HFFc6 (cell line): Measurements from ENCODE around the gene FN3KRP. TPM values are rescaled to one million over a fixed set of nuclear protein-coding genes. Genes with fewer than 3 reads are reported as not detected.

Experiments
- DNase-seq: peaks from one replicate; pipeline ENCODE4 v3.0.0-alpha.2; 2018
- H3K27ac Mint-ChIP-seq: 2 replicates; pipeline ENCODE4 v1.8.0; 2020; ENCODE audit warnings: mild to moderate bottlenecking, mixed read lengths
- H3K27me3 Mint-ChIP-seq: 2 replicates; pipeline ENCODE4 v1.8.0; 2021; ENCODE audit warnings: mild to moderate bottlenecking, moderate library complexity, mixed read lengths; ENCODE audit not compliant: insufficient read depth
- H3K36me3 Mint-ChIP-seq: 2 replicates; pipeline ENCODE4 v1.8.0; 2021; ENCODE audit warnings: low read depth, mixed read lengths
- H3K4me1 Mint-ChIP-seq: 2 replicates; pipeline ENCODE4 v1.8.0; 2020; ENCODE audit warnings: low read depth, mixed read lengths
- H3K4me3 Mint-ChIP-seq: 2 replicates; pipeline ENCODE4 v1.8.0; 2020; ENCODE audit warnings: mild to moderate bottlenecking, moderate library complexity, mixed read lengths
- H3K9me3 Mint-ChIP-seq: 2 replicates; pipeline ENCODE4 v1.8.0; 2020; ENCODE audit warnings: mild to moderate bottlenecking, mixed read lengths
- total RNA-seq, 6 experiments: library from RNA; stranded (reverse); fragmentation: NEBNext Ultra II Directional; extraction: Animal tissue kit (Norgen Biotek cat#: 25700); gene quantifications; 2 replicates in 1 of 6; 3 replicates in 5 of 6; pipeline ENCODE4 v1.2.3, GENCODE V29; 2021
- TF ChIP-seq, protein P1 (sequence below): fragments of 200-600 bp; sonication (generic); IDR thresholded peaks from 2 replicates; pipeline ENCODE4 v1.5.0; 2021; ENCODE audit warnings: antibody characterized with exemption, mild to moderate bottlenecking

Gene FN3KRP
- total RNA-seq, 6 experiments from 2014 or later, result 27.7 to 36.3 (median 33.7) TPM

DNA sequence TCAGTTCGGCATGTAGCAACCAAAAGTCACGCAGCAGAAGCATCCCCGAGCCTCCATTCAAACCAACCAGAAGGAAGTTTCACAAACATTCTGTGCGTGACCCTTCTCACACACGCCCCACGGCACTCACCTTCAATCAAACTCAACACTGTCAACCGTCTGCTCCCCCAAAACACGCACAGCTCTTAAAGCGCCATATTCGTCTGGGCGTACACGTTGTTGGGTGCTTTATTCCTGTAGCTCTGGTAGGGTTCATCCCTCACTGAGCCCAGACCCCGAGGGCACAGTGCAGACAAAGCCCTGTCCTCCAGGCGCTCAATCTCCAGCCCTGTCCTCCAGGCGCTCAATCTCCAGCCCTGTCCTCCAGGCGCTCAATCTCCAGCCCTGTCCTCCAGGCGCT is 20.2 kb upstream of the FN3KRP start:
- Mint-ChIP-seq H3K36me3 (peaks cover 20% of the 10 kb centered on the region), H3K27ac (no peak overlapping the region), H3K27me3 (peaks cover 2% of the 10 kb centered on the region), H3K4me1 (peaks cover 6% of the 10 kb centered on the region; the same call in 1 of the 2 replicates), H3K9me3 (peaks cover 29% of the 10 kb centered on the region), H3K4me3 (peak overlapping the region; percentile 30; the same call in 1 of the 2 replicates)
- no peak for DNase-seq
- TF ChIP-seq, protein P1, sequence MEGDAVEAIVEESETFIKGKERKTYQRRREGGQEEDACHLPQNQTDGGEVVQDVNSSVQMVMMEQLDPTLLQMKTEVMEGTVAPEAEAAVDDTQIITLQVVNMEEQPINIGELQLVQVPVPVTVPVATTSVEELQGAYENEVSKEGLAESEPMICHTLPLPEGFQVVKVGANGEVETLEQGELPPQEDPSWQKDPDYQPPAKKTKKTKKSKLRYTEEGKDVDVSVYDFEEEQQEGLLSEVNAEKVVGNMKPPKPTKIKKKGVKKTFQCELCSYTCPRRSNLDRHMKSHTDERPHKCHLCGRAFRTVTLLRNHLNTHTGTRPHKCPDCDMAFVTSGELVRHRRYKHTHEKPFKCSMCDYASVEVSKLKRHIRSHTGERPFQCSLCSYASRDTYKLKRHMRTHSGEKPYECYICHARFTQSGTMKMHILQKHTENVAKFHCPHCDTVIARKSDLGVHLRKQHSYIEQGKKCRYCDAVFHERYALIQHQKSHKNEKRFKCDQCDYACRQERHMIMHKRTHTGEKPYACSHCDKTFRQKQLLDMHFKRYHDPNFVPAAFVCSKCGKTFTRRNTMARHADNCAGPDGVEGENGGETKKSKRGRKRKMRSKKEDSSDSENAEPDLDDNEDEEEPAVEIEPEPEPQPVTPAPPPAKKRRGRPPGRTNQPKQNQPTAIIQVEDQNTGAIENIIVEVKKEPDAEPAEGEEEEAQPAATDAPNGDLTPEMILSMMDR, result no peak

DNA sequence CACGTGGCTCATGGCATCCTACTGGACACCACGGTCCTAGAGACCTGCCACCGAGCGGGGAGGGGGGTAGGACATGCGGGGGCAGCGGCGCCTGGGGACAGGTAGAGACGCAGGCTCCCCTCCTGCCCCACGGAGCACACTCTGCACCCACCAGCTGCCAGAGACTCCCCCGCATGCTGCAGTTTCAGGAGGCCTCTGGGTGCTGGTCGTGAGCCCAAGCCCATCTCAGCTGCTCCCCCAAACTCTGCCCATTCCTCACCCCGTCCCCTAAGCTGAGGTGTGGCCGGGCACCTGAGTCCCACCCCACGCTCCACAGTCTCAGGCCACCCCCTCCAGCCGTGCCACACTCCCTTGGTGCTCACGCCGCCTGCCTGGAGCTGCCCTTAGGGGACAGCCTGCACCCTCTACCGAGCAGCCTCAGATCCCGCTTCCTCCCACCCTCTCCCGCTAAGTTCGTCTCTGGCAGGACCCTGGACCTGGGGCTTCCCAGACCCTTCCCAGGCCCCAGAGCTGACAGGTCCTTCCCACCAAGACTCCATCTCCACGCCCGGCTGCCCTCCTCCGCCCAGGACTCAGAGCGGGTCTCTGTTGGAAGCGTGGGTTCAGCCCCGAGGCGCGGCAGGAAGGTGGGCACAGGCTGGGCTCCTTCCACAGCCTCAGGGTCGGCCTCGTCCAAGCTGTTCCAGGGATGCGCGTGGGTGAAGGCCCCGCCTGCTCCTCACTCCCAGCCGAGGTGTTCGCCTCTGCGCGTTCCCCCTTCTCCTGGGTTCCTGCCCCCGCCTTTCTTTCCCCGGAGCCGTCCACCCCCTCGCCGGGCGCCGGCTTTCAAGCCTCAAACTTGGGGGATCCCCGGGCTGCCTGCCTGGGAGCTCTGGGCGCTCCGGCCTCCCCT is 19.3 kb upstream of the FN3KRP start:
- peaks cover 6% of the 10 kb centered on the region; the same call in 1 of the 2 replicates for H3K4me1 Mint-ChIP-seq
- H3K9me3 Mint-ChIP-seq, result peaks cover 29% of the 10 kb centered on the region
- TF ChIP-seq, protein P1, result no peak
- peaks cover 7% of the 10 kb centered on the region for H3K27me3 Mint-ChIP-seq
- H3K4me3 Mint-ChIP-seq, result peak overlapping the region; percentile 60
- DNase-seq, result no peak
- H3K27ac Mint-ChIP-seq, result no peak overlapping the region
- H3K36me3 Mint-ChIP-seq, result peaks cover 20% of the 10 kb centered on the region

DNA sequence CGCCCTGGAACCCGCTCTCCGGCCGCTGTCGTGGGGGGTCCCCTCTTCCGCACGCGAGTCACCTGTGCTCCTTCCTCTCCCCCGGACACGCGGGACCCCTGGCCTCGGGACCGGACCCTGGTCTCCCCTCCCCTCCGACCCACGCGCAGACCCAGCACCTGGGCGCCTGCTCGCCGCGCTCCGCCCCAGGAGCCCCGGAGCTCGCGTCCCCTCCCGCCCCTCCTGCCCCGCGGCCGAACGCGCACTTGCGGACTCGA is 18.8 kb upstream of the FN3KRP start:
- TF ChIP-seq, protein P1, result no peak
- peaks cover 29% of the 10 kb centered on the region for H3K9me3 Mint-ChIP-seq
- peak overlapping the region; percentile 60 for H3K4me3 Mint-ChIP-seq
- H3K36me3 Mint-ChIP-seq, result peaks cover 20% of the 10 kb centered on the region
- H3K27me3 Mint-ChIP-seq, result peaks cover 7% of the 10 kb centered on the region
- no peak for DNase-seq
- H3K4me1 Mint-ChIP-seq, result peaks cover 6% of the 10 kb centered on the region; the same call in 1 of the 2 replicates
- no peak overlapping the region for H3K27ac Mint-ChIP-seq

DNA sequence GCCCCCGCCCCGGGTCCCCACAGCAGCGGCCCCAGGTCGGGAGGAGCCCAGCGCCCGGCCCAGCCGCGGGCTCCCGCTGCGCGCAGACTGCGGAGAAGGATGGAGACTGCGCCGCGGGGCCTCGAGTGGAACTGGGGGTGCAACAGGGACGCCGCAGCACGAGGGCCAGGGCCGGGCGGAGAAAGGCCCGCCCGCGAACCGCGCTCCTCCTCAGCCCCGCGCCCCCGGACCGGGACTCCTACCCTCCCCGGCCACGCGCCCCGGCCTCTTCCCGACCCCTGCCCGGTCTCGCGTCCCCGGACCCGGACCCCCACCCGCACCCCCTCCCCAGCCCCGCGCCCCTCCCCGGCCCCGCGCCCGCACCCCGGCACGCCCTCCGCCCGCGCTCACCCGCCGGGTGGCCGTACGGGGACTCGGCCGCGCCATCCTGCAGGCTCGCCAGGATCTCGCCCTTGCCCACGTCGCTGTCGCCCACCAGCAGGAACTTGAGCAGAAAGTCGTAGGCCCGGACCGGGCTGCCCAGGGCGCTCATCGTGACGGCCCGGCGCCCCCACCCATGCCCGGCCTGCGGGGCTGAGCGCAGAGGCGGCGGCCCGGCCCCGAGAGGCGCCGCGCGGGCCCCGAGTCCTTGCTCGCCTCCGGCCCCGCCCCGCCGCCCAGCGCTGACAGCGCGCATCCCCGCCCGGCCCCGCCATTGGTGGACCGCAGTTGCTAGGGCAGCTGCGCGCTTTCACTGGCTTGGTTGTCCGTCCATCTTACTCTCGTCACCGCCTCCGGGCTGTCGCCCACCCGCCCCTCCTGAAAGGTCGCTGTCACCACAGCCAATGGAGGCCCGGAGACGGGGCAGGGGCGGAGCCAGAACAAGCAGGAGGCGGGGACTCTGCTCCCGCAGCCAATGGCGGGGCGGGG is 18.2 kb upstream of the FN3KRP start, which contains the start of gene RAB40B:
TSS of gene RAB40B (minus strand) at position 634 of the 909 bp plus-strand sequence. CDS start at position 532, 102 bp downstream.
- DNase-seq, result peak; percentile 99
- peaks cover 18% of the 10 kb centered on the region for H3K36me3 Mint-ChIP-seq
- H3K4me1 Mint-ChIP-seq, result peaks cover 6% of the 10 kb centered on the region; the same call in 1 of the 2 replicates
- peaks cover 7% of the 10 kb centered on the region for H3K27me3 Mint-ChIP-seq
- peaks cover 27% of the 10 kb centered on the region for H3K9me3 Mint-ChIP-seq
- H3K27ac Mint-ChIP-seq, result no peak within 1 kb of the TSS
- H3K4me3 Mint-ChIP-seq, result peak within 1 kb of the TSS; percentile 86
- TF ChIP-seq, protein P1, result no peak

DNA sequence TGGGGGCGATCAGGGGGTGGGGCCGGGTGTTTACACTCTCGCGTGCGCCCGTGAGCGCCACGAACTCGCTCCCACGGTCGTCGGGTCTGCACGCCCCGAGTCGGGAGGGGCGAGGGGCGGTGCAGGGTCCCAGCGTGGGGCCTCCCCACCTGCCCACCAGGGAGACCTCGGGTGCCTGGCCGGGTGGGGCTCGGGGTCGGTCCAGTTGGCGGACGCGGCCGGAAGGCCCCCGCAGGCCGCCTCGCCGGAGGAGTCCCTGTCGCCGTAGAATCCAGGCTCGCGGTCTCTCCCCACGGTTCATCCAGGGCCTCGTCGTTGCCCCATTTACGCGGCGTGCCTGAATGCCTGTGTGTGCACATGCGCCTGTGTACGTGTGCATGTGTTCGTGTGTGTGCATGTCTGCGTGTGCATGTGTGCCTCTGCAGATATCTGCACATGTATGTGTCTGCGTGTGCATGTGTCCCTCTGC is 17.5 kb upstream of the FN3KRP start:
- Mint-ChIP-seq H3K36me3 (peaks cover 14% of the 10 kb centered on the region), H3K4me1 (peaks cover 6% of the 10 kb centered on the region; the same call in 1 of the 2 replicates), H3K27me3 (peaks cover 7% of the 10 kb centered on the region), H3K4me3 (peak overlapping the region; percentile 86), H3K27ac (no peak overlapping the region), H3K9me3 (peaks cover 21% of the 10 kb centered on the region)
- TF ChIP-seq, protein P1, result no peak
- no peak for DNase-seq
